Liver (tissue), 9 donors: ENCODE results near the gene EGFR. TPM values are rescaled to one million over a fixed set of nuclear protein-coding genes. Genes with fewer than 3 reads are reported as not detected.

Experiments
- DNase-seq: peaks from one replicate; pipeline ENCODE4 v3.0.0-alpha.2; 2017; ENCODE audit warnings: low spot score
- H3K27ac ChIP-seq, 2 donors: one replicate each; pipeline ENCODE4 v1.7.0; 2013; ENCODE audit warnings: inconsistent platforms in 2 of 2, low read length in 2 of 2, control low read depth in 1 of 2, low read depth in 1 of 2, mild to moderate bottlenecking in 1 of 2
- H3K27me3 ChIP-seq, 4 donors: one replicate each; pipeline versions ENCODE4 v1.6.1 to v1.7.0; 2013; ENCODE audit warnings: low read length in 3 of 4, inconsistent platforms in 1 of 4, mild to moderate bottlenecking in 1 of 4, moderate library complexity in 1 of 4; ENCODE audit not compliant: control insufficient read depth in 4 of 4, insufficient read depth in 4 of 4
- H3K36me3 ChIP-seq, 4 donors: one replicate each; pipeline versions ENCODE4 v1.6.1 to v1.7.0; 2013; ENCODE audit warnings: low read length in 3 of 4, mild to moderate bottlenecking in 3 of 4, low read depth in 1 of 4, moderate library complexity in 1 of 4; ENCODE audit not compliant: control insufficient read depth in 4 of 4, insufficient read depth in 3 of 4
- H3K4me1 ChIP-seq, 4 donors: one replicate each; pipeline versions ENCODE4 v1.6.1 to v1.7.0; 2013; ENCODE audit warnings: low read length in 3 of 4, mild to moderate bottlenecking in 3 of 4, moderate library complexity in 1 of 4; ENCODE audit not compliant: control insufficient read depth in 4 of 4, insufficient read depth in 4 of 4
- H3K4me3 ChIP-seq, 3 donors: one replicate each; pipeline versions ENCODE4 v1.6.1 to v1.7.0; 2013; ENCODE audit warnings: low read length in 3 of 3, control low read depth in 1 of 3, low read depth in 1 of 3, mild to moderate bottlenecking in 1 of 3
- H3K9ac ChIP-seq, 2 donors: one replicate each; pipeline ENCODE4 v1.7.0; 2013; ENCODE audit warnings: low read length in 2 of 2, mild to moderate bottlenecking in 2 of 2, moderate library complexity in 2 of 2, control low read depth in 1 of 2, low read depth in 1 of 2
- H3K9me3 ChIP-seq, 4 donors: one replicate each; pipeline versions ENCODE4 v1.6.1 to v1.7.0; 2013; ENCODE audit warnings: low read length in 3 of 4; ENCODE audit not compliant: control insufficient read depth in 4 of 4
- EGR1 ChIP-seq, 2 donors: IDR thresholded peaks; 2 replicates each; pipeline ENCODE4 v1.6.1; 2016 to 2018; ENCODE audit warnings: antibody characterized with exemption in 2 of 2, low read depth in 2 of 2
- FOXA1 ChIP-seq: IDR thresholded peaks from 2 replicates; pipeline ENCODE4 v1.6.1; 2016; ENCODE audit warnings: antibody characterized with exemption
- FOXA2 ChIP-seq: IDR thresholded peaks from 2 replicates; pipeline ENCODE4 v1.6.1; 2016; ENCODE audit warnings: antibody characterized with exemption
- GABPA ChIP-seq, 2 donors: IDR thresholded peaks in 1 of 2; conservative IDR thresholded peaks in 1 of 2; 2 replicates each; pipeline ENCODE4 v1.6.1; 2016; ENCODE audit warnings: antibody characterized with exemption in 2 of 2, mild to moderate bottlenecking in 1 of 2, moderate library complexity in 1 of 2
- HNF4G ChIP-seq: IDR thresholded peaks from 2 replicates; pipeline ENCODE4 v1.6.1; 2016; ENCODE audit warnings: antibody characterized with exemption
- JUND ChIP-seq, 2 donors: IDR thresholded peaks; 2 replicates each; pipeline ENCODE4 v1.6.1; 2016; ENCODE audit warnings: antibody characterized with exemption in 2 of 2
- RXRA ChIP-seq, 2 donors: IDR thresholded peaks; 2 replicates each; pipeline ENCODE4 v1.6.1; 2017 to 2018; ENCODE audit warnings: antibody characterized with exemption in 2 of 2, mild to moderate bottlenecking in 1 of 2
- SP1 ChIP-seq: IDR thresholded peaks from 2 replicates; pipeline ENCODE4 v1.6.1; 2018; ENCODE audit warnings: antibody characterized with exemption, mild to moderate bottlenecking
- YY1 ChIP-seq: IDR thresholded peaks from 2 replicates; pipeline ENCODE4 v1.6.1; 2016; ENCODE audit warnings: antibody characterized with exemption, mild to moderate bottlenecking
- WGBS: extraction: QIAGEN DNeasy Blood & Tissue Kit; methylation state at CpG from one replicate; pipeline ENCODE4 v1.1.7; 2013; 5-methylcytosine and 5-hydroxymethylcytosine counted together
- polyA plus RNA-seq, 2 donors: library from polyadenylated mRNA; stranded (reverse) in 1 of 2; unstranded in 1 of 2; fragments of 200-250 nt in 1 of 2; fragments of >200 nt in 1 of 2; fragmentation: Nextera tagmentation in 1 of 2; extraction: Ambion mirVana in 1 of 2; gene quantifications; one replicate each; pipeline versions ENCODE4 v1.2.1 to v1.2.3, GENCODE V29; 2013 to 2015
- total RNA-seq, 2 donors: library from RNA; depleted of rRNA; stranded (reverse); fragments of >200 nt; gene quantifications; one replicate each; pipeline ENCODE4 v1.2.3, GENCODE V29; 2014
- TF ChIP-seq, protein P1 (sequence below): IDR thresholded peaks from 2 replicates; pipeline ENCODE4 v1.6.1; 2016; ENCODE audit warnings: antibody characterized with exemption
- TF ChIP-seq, protein P2 (sequence below): IDR thresholded peaks from 2 replicates; pipeline ENCODE4 v1.6.1; 2016; ENCODE audit warnings: antibody characterized with exemption
- TF ChIP-seq, protein P3 (sequence below): IDR thresholded peaks from 2 replicates; pipeline ENCODE4 v1.6.1; 2016; ENCODE audit warnings: antibody characterized with exemption
- TF ChIP-seq, protein P4 (sequence below): IDR thresholded peaks from 2 replicates; pipeline ENCODE4 v1.6.1; 2016; ENCODE audit warnings: antibody characterized with exemption, mild to moderate bottlenecking
- donor health status: healthy.
- donor health status: healthy.
- donor health status: healthy.
- donor health status: healthy.
- donor health status: healthy.

EGFR gene
- total and polyA plus RNA-seq, 4 donors, result 22.6 to 37.0 (median 27.7) TPM

DNA sequence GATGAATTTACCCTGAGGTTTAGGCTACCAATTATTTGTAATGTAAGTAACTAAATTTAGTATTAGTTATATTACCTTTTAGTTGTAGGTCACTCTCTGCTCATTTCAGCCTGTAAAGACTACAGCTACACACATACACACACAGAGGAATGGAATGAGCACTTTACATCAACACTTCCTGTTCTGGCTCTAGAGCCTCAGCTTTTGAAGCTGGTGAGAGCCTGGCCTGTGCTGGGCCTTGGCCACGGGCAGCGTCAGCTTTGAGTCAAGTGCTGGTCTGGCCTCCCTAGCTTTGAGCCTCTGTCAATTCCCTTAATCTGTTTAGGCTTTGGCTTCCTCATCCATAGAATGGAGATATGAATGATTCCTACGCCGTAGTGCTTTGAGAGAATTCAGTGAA lies 141.7 kb downstream of the EGFR start (continued):
- TF ChIP-seq, protein P1, sequence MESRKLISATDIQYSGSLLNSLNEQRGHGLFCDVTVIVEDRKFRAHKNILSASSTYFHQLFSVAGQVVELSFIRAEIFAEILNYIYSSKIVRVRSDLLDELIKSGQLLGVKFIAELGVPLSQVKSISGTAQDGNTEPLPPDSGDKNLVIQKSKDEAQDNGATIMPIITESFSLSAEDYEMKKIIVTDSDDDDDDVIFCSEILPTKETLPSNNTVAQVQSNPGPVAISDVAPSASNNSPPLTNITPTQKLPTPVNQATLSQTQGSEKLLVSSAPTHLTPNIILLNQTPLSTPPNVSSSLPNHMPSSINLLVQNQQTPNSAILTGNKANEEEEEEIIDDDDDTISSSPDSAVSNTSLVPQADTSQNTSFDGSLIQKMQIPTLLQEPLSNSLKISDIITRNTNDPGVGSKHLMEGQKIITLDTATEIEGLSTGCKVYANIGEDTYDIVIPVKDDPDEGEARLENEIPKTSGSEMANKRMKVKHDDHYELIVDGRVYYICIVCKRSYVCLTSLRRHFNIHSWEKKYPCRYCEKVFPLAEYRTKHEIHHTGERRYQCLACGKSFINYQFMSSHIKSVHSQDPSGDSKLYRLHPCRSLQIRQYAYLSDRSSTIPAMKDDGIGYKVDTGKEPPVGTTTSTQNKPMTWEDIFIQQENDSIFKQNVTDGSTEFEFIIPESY, result no peak
- TF ChIP-seq EGR1 (IDR thresholded peaks at IDR 0.05; ENCODE audit: low read depth in 2 of 2) (no peak), FOXA2 (no peak), RXRA (IDR thresholded peaks at IDR 0.05) (no peak), YY1 (no peak), HNF4G (no peak), JUND (IDR thresholded peaks at IDR 0.05) (no peak)
- TF ChIP-seq, protein P2, sequence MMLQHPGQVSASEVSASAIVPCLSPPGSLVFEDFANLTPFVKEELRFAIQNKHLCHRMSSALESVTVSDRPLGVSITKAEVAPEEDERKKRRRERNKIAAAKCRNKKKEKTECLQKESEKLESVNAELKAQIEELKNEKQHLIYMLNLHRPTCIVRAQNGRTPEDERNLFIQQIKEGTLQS, result no peak

DNA sequence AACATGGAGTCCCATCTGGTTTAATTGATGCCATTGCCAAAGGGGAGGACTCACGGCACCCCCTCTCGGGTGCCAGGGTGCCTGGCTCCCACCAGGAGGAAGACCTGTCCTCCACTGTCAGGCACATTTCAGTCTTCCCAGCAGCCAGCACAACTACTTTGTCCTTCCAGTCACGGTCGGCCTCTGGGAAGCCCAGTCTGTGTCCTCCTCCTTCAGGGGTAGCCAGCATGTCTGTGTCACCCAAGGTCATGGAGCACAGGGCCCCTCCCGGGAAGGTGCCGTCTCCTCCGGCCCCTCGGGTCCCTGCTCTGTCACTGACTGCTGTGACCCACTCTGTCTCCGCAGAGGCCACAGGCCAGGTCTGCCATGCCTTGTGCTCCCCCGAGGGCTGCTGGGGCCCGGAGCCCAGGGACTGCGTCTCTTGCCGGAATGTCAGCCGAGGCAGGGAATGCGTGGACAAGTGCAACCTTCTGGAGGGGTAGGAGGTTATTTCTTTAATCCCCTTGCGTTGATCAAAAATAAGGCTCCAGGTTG lies 142.4 kb downstream of the EGFR start:
- 96% methylated on average over 16 of the region's 16 CpGs for WGBS
- peaks cover 17 to 84% (median 72%) of the 10 kb centered on the region in 4 donors for H3K36me3 ChIP-seq
- no peak overlapping the region for H3K27ac ChIP-seq
- no peaks in the 10 kb centered on the region for H3K4me1 ChIP-seq
- no peaks in the 10 kb centered on the region for H3K9me3 ChIP-seq
- H3K4me3 ChIP-seq, result no peak overlapping the region
- H3K9ac ChIP-seq, result no peak overlapping the region
- DNase-seq, result no peak
- no peak for TF ChIP-seq FOXA1
- TF ChIP-seq FOXA2, result no peak
- TF ChIP-seq SP1, result no peak
- TF ChIP-seq RXRA (IDR thresholded peaks at IDR 0.05), result no peak
- TF ChIP-seq, protein P3, sequence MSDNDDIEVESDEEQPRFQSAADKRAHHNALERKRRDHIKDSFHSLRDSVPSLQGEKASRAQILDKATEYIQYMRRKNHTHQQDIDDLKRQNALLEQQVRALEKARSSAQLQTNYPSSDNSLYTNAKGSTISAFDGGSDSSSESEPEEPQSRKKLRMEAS, result no peak
- TF ChIP-seq JUND (IDR thresholded peaks at IDR 0.05), result no peak
- no peak for TF ChIP-seq EGR1 (IDR thresholded peaks at IDR 0.05; ENCODE audit: low read depth in 2 of 2)
- no peak for TF ChIP-seq GABPA (IDR thresholded peaks at IDR 0.05 in 1 of 2, conservative IDR thresholded peaks at IDR 0.05 in 1 of 2)
- TF ChIP-seq, protein P2, result no peak
- TF ChIP-seq, protein P1, result no peak
- TF ChIP-seq, protein P4, sequence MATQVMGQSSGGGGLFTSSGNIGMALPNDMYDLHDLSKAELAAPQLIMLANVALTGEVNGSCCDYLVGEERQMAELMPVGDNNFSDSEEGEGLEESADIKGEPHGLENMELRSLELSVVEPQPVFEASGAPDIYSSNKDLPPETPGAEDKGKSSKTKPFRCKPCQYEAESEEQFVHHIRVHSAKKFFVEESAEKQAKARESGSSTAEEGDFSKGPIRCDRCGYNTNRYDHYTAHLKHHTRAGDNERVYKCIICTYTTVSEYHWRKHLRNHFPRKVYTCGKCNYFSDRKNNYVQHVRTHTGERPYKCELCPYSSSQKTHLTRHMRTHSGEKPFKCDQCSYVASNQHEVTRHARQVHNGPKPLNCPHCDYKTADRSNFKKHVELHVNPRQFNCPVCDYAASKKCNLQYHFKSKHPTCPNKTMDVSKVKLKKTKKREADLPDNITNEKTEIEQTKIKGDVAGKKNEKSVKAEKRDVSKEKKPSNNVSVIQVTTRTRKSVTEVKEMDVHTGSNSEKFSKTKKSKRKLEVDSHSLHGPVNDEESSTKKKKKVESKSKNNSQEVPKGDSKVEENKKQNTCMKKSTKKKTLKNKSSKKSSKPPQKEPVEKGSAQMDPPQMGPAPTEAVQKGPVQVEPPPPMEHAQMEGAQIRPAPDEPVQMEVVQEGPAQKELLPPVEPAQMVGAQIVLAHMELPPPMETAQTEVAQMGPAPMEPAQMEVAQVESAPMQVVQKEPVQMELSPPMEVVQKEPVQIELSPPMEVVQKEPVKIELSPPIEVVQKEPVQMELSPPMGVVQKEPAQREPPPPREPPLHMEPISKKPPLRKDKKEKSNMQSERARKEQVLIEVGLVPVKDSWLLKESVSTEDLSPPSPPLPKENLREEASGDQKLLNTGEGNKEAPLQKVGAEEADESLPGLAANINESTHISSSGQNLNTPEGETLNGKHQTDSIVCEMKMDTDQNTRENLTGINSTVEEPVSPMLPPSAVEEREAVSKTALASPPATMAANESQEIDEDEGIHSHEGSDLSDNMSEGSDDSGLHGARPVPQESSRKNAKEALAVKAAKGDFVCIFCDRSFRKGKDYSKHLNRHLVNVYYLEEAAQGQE, result no peak
- H3K27me3 ChIP-seq, result no peaks in the 10 kb centered on the region
